ENCODE results near the gene PIP4K2B.
"Not testable (repeated sequence)": the region's sequence is repeated elsewhere in the genome, so short reads cannot be mapped to it uniquely, and the experiment has no call there.

Gene PIP4K2B

DNA sequence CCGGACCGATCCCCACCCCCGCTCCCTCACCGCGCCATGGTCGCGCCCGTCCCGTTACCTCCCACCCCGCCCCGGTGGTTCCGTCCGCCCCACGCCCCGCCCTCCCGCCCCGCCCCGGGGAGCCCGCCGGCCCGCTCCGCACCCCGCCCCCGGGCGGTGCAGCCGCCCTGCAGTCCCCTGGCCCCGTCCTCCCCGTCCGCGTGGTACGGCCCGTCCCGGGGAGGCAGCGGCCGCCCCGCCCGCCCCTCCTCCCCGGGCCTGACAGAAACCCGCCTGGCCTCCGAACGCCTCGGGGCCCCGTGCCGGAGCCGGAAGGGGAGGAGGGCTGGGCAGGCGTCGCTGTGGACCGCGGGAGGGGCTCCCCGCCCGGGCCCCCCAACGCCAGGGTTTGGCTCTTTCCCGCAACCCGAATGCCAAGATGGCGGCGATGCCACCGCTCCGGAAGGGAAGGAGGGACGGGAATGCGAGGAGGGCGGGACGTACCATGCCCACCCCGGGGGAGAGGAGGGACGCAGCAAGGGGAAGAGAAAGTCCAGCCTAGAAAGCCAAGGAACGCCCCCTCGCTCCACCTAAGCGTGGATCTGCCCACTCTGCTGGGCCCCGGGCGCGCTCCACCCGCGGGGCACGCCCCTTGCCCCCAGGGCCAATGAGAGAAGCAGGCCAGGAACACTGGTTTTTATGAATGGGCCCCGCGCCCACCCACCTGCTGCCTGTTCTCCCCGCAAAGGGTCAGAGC is at the start of gene PIP4K2B:
Gene PIP4K2B, minus strand, starts transcription at position 56 of the 736 bp plus-strand sequence. CDS start 132 bp downstream, outside the sequence.
- peak; percentile 98 for DNase-seq

DNA sequence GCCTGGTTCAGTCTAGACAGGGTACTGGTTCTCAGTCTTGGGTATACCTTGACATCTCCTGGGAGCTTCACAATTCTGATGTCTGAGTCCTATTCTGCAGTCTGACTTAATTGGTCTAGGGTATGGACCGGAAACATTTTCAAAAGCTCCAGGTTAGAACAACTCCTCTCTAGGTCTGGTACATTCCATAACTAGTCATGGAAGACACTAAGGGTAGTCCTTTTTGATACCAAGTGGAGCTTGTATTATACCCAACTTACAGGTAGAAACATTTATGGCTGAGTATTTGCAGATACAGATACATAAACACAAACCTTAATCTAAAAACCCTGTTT is 49.2 kb upstream of the PIP4K2B start:
- no peak for DNase-seq

GRCh38 chr17:38844261-38844757 is 45.0 kb upstream of the PIP4K2B start:
- DNase-seq: no peak

- no peak for DNase-seq
Measured at GRCh38 chr17:38825762-38826247, 26.4 kb upstream of the PIP4K2B start.

DNA sequence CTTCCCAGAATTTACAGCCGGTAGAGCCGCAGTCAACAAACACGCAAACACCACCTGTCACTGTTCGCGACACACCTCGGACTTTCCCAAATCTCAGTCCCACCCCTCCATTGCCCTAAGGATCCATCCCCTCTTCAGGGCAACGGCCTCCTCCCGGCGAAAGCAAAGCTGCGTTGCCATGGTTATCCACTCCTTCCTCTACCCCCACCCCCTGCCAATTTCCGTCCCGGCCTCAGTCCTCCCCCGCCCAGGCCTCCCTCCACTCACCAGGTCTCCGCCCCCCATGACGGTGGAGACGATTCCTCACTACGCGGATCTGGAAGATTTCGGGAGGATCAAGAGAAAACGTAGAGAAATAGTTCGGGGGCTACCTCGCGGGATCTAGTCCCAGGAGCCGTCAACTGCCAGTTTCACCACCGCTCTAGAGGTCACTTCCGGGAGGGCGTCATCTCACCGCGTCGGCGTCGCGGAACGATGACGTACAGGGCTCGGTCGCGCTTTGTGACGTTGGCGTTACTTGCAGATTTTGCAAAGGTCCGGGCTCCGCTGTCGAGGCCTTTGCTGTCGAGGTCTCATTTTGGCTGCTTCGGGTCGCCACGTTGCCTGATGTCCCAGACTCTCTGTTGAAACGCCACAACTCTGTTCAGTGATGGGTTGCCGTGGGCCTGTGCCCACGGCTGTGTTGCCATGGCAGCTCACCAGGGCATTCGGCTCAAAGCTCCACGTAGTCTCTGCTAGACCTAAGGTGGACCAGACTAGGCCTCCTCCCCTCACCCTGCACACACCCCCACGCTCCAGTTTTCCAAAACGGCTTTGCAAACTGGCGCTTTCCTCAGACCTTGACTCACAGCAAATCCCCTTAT is 25.8 kb upstream of the PIP4K2B start, which contains the start of gene CWC25:
Gene CWC25, minus strand, starts transcription at position 423 of the 863 bp plus-strand sequence. Its CDS starts 138 bp downstream, at position 285.
- DNase-seq: peak; percentile 89

DNA sequence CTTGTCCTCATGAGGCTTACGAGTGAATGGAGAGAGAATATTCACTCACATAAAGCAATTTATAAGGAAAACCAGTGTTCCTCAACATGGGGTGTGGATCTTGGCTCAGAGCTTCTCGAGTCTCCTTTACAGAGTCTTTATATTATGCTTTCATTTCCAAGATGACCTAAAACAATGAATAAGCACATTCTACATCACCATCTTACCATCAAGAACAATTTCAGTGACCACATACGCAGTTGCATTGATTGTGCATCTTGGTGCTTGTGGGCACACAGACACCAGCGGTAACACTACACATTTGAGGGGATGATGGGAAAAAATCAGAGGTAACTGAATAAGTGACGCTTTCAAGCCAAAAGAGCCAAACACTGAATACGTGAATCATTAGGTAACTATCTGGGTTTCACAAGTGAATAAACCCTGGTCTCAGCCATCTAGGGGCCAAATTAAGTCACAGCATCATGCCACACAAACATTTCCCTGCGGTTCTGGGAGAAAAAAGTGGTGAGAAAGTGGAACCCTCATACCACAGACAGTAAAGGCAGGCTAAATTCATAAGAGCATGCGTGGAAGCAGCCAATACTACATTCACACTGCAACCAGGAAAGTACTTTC is 16.3 kb upstream of the PIP4K2B start:
- no peak for DNase-seq

DNA sequence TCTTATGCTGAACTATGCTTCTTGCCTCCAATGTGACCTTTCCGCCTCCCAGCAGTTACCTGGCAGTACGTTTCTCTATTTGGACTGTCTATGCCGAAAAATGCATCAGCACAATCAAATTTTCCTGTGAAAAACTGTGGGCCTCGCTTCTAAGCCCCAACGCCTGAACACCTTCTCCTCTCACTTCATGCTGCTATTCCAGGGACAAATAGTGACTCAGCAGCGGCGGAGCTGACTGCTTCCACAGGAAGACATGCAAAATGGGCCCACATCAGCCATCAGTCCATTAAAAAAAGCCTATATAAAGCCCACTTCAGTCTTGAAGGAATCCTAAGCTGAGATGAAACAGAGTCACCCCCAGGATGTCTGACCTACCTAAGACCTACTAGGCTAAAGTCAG is 10.5 kb upstream of the PIP4K2B start:
- no peak for DNase-seq

GRCh38 chr17:38800237-38800760 is 943 bp upstream of the PIP4K2B start:
- no peak for DNase-seq

DNA sequence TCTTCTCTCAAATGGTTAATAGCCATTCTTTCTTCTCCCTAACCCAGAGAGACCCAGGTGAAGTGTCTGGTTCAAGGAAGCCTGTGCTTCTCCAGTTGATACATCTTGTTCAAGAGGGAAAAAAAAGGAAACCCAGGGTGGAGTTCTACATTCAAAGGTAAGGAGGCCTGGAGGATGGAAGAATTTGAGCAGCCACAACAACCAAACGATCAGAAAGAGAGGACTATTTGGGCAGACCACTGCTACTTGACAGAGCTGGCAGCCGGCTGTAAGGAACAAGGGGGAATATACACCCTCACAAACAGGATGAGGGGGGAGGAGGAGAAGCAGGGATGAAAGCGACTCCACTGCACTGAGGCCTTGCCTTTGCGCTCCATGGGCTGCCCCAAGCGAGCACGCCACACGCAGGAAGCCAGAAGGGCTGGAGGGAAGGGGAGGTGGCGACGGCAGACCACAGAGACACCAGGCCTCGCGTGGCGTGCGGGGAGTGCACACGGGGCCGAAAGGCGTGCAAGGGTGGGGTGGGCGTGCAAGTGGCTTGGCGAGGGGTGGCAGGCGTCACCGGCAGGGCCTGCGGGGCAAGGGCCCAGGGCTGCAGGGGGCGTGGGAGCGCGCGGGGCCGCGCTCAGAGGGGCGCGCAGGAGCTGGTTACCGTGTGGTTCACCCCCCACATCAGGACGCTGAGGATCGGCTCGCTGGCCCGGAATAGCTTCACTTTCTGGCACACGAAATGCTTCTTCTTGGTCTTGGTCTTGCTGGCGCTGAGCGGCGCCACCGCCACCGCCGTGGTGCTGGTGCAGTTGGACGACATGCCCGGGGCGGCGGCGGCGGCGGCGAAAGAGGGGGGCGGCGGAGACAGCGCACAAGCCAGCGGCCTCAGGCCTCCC is 499 bp downstream of the PIP4K2B start:
- DNase-seq: no peak

DNA sequence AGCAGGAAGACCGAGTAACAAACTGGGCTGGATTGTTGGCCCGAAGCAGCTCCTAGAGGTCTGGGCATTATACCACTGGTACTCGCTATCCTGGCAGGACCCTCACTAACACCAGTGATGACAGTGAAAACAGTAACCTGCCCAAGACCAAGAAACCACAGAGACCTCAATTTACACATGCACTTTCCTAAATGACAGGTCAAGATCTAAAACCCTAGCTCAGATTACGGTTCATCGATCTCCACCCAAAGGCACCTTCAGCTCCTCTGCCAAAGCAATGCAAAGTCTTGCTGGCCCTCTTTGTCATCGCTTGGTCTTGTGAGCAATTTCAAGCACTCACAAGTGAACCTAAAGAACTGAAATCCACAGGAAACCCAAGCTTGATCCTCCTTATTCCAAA is 1.5 kb downstream of the PIP4K2B start:
- DNase-seq: no peak

DNA sequence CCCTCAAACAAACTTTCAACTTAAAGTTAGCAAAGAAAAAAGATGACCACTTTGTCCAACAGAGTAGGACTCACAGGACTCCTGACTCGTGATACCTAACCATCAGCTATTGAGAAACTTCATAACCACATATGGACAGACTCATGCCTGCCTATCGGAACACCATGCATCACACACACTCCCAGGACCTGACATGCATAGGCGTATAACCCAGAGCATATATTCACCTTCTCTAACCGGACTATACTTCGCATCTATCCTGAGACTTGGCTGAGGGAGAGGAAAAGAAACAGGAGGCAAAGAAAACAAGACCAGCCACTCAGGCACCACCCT is 2.2 kb downstream of the PIP4K2B start:
- no peak for DNase-seq

GRCh38 chr17:38796451-38797157 is 2.8 kb downstream of the PIP4K2B start:
- no peak for DNase-seq

DNA sequence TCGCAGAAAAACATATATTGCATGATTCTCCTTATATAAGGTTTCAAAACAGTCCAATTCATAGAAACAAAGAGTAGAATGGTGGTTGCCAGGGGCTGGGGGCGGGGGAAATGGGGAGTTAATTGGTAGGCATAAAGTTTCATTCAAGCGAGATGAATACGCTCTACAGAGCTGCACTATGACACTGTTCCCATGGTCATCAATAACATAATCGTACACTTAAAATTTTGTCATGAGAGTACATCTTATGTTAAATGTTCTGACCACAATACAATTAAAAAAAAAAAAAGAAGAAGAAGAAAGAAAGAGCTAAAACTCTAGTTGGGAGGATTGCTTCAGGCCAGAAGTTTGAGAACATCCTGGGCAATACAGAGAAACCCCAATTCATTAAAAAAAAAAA is 5.1 kb downstream of the PIP4K2B start:
- DNase-seq: no peak

DNA sequence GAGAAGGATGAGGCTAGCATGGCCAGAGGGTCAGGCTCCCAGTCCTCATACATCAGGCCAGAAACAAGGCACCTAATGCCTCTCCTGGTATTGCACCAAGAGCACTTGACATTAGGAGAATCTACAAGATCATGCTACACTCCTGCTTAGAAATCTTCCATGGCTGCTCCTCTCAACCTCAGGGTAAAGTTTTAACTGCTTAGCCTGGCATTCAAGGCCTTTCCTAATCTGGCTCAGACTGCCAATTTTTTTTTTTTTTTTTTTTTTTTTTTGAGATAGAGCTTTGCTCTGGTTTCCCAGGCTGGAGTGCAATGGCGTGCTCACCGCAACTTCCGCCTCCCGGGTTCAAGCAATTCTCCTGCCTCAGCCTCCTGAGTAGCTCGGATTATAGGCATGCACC is 8.2 kb downstream of the PIP4K2B start:
- no peak for DNase-seq

DNA sequence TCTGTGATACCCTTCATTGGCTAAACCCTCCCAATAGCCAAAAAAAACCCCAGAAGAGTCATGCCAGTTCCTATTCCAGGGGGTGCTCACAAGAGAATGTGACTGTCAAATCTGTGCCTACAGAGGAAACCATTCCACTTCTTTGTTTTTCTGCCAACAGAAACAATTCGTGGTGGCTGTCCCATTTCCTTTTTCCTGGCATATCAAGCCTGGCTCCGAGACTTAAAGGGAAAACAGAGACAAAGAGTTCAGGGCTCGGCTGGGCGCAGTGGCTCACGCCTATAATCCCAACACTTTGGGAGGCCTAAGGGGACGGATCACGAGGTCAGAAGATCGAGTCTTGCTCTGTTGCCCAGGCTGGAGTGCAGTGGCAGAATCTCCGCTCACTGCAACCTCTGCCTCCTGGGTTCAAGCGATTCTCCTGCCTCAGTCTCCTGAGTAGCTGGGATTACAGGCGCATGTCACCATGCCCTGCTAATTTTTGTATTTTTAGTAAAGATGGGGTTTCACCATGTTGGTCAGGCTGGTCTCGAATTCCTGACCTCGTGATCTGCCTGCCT is 9.1 kb downstream of the PIP4K2B start:
- not testable (repeated sequence) for DNase-seq

GRCh38 chr17:38789185-38789584 is 10.2 kb downstream of the PIP4K2B start:
- DNase-seq: no peak

DNA sequence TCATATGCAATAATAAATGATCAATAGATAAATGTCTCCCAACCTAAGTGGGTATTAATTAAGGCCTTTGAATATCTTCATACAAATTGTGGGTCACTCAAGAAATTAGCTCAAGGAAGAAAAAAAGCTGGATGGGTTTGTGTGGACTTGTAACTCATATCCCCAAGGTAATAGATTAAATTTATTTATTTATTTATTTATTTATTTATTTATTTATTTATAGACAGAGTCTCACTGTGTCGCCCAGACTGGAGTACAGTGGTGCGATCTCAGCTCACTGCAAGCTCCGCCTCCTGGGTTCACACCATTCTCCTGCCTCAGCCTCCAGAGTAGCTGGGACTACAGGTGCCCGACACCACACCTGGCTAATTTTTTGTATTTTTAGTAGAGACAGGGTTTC is 11.4 kb downstream of the PIP4K2B start:
- not testable (repeated sequence) for DNase-seq

DNA sequence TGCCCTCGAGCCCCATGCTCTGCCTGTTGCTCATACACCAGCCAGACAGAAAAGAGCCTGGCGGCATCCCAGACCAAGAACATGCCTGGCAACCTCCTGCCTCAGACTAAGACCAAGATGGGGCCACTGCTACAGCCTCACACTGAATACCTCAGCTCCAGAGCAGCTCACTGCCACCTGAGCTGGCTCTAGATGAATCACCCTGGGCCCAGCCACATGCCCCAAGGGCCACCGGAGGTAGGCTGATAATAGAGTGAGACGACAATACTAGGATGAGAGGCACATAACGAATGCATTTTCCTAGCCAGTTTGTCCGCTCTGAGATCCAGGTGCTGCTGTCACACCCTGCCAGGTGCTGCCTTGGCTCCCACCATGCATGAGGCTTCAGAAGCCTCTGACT is 13.0 kb downstream of the PIP4K2B start:
- no peak for DNase-seq

DNA sequence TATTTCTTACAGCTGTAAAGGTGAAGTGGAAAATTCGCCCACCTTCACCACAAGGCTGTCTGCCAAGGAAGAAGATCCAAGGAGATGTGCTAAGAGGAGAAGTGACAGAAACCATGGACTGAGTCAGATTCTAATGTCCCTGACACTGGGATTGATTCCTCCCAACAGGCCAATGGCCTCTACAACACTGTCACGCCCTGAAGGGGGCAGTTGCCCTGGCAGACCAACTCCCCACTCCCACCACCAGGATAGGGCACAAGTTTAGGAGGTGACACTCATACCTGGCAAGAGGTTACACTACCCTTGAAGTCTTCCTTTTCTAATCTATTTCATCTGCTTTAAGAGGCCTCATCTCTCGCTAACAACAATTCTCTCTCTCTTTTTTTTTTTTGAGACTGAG is 16.1 kb downstream of the PIP4K2B start:
- DNase-seq: no peak

DNA sequence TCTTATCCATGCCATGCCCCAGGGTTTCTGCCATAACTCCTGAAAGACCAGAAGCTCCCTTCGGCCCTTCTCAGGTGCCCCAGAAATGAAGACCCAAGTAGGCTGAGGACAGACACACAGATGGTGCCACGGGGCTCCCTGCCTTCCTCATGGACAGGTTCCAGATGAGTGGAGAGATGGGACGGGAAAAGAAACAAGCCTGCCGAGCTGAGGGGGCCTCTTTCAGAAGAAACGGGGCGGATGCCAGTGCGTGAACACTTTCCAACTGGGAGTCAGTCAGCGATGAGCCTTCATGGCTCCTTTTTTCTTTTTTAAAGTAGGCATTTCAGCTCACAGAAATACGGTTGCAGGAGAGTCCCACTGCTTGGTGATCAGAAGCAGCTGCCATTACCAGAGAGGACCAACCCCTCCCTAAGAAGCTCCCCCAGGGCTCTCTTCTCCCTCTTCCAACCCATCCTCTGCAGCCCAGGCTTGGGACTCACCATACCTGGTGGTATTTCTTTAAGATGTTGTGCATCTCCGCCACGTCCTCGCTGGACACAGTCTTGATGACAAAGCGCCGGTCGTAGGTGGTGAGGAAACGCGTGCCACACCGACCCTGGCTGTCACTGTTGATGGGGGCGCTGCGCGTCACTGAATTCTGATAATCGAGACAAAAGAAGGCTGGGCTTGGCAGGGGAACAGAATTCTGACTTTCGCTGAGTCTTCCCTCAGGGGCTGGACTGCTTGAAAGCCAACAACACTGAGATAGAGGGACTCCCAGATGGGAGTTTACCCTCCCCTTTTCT is 19.2 kb downstream of the PIP4K2B start:
- DNase-seq: no peak

Data from DMS79 (cell line).